VCaP (cell line): ENCODE data around the gene PCDH17.

Experiments
- H3K27ac ChIP-seq: fragments of 450-650 bp; 2 replicates; pipeline ENCODE4 v1.5.1; 2017
- TF ChIP-seq, protein P1 (sequence below): fragments of 450-650 bp; conservative IDR thresholded peaks from 2 replicates; pipeline ENCODE4 v1.5.1; 2017; ENCODE audit warnings: mild to moderate bottlenecking, moderate library complexity

PCDH17 gene

DNA sequence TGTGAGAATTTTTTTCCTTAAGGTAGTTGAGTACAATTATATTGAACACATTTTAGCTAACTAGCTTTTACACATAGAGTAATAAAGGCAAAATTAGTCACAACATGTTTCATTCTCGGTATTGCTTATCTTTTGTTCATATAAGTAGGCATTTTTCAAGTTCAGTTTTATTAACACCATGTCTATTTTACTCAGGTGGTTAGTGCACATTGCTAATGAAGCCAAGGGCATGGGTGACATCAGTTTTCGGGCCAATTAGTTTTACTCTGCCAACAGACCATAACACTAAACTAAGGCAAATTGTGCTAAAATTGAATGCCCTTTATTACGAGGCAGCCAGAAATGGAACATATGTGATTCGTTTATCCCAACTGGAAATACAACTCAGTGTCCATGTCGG, 19.6 kb upstream of the PCDH17 start:
- TF ChIP-seq, protein P1, sequence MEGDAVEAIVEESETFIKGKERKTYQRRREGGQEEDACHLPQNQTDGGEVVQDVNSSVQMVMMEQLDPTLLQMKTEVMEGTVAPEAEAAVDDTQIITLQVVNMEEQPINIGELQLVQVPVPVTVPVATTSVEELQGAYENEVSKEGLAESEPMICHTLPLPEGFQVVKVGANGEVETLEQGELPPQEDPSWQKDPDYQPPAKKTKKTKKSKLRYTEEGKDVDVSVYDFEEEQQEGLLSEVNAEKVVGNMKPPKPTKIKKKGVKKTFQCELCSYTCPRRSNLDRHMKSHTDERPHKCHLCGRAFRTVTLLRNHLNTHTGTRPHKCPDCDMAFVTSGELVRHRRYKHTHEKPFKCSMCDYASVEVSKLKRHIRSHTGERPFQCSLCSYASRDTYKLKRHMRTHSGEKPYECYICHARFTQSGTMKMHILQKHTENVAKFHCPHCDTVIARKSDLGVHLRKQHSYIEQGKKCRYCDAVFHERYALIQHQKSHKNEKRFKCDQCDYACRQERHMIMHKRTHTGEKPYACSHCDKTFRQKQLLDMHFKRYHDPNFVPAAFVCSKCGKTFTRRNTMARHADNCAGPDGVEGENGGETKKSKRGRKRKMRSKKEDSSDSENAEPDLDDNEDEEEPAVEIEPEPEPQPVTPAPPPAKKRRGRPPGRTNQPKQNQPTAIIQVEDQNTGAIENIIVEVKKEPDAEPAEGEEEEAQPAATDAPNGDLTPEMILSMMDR = no peak
- H3K27ac ChIP-seq = no peak overlapping the region

DNA sequence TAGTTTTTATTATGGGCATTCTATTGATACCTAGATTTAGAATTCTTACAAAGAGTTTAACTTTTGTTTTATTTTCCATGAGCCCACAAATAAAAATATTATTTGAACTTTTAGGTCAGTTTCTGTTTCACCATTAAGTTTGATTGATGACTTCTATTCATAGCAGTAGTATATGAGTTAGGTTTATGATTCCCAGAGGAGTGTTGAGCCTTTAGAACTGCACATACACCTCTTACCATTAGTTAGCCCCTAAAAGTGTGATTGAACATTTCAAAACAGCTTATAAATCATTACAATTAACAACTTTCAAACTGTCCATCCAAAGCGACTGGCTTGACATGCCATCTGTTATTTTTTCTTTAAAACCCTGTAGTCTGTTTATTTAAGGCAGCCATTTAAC, 19.0 kb upstream of the PCDH17 start:
- no peak overlapping the region for H3K27ac ChIP-seq
- TF ChIP-seq, protein P1 = no peak

DNA sequence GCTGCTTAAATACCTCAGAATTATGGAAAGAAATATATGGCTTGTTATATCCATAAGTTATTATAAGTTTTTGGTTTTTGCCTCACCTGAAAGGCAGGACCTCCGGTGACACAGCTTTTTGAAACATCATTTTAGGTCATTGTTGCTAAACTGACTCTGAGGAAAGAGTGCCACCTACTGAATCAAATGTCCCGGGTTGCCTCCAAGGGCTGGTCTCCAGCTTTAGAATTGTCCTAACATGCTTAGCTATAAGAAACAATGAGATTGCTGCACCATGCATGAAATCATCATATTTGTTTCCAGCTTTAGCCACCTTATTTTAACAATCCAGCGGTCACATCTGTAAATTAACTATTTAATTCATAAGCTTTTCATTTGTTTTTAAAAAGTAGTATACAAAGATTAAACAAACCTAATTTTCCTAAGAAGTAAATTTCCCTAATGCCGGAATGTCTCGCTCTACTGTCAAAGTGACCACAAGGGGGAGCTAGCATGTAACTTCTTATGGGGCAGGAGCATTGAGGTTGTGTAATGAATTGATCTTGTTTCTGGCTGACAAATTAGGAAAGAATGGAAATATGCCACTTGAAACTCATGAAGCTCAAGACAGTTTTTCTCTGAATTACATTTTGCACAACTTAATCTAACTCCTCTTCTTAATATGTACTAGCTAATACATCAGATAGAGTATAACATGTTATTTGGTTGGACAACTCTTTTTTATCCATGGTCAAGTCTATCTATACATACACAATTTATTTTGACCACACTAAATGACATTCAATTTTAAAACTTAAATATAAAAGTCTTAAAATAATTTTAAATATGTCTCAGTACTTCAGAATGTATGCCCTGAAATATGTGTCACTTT, 6.7 kb upstream of the PCDH17 start:
- no peak overlapping the region for H3K27ac ChIP-seq
- TF ChIP-seq, protein P1 = peak; percentile 89

DNA sequence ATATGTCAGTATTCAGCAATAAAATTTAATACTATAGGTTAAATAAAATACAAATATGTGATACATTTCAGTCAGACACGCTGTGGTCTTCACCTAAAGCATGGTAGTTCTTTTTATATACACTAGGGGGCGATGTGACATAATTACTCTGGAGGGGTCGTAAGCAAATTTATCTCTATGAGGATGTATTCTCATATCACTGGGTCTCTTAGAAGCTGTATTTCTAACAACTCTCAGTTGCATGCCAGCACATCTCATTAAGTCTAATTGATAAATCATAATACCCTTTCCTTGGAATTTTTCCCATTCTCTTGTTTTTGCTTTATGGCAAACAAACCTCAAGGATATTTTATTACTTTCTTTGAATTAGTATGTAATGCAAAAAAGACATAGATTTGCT, 3.9 kb upstream of the PCDH17 start:
- H3K27ac ChIP-seq = no peak overlapping the region
- TF ChIP-seq, protein P1 = peak; percentile 73

DNA sequence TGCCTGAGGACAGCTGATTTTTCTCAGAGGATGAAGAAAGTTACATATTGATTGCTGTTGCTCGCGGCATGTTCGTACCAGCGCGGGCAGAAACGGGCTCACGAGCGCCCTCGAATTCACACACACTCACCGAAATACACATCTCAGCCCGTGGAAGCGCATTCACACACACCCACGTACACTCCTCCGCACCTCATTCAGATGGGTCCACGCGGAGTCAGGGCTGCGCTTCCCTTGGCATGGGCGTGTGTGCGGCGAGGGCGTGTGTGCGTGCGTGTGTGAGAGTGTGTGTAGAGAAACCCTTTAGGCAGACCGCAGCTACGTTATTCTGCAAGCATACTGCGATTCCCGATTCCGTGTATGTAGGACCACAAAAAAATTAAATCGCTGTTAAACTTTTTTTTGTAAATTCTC, 2.1 kb upstream of the PCDH17 start:
- TF ChIP-seq, protein P1 = no peak
- no peak overlapping the region for H3K27ac ChIP-seq

DNA sequence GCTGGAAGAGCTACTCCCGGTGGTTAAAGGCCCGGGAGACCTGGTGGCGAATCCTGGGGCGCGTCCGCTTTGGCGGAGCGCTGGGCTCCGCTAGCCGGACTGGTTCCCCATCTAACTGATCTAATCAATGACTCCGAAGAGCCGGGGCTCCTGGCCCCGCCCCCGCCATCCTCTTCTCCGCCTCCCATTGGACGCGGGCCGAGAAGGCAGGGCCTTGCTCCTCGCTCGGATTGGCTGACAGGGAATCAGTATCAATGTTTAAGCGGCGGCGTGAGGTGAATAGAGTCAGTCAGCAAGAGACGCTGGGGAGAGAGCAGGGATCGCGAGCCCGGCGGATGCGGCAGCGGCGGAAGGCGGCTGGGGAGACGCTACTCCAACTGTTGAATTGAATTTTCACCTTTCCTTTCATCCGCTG, 1.7 kb upstream of the PCDH17 start:
- TF ChIP-seq, protein P1 = no peak
- no peak overlapping the region for H3K27ac ChIP-seq

DNA sequence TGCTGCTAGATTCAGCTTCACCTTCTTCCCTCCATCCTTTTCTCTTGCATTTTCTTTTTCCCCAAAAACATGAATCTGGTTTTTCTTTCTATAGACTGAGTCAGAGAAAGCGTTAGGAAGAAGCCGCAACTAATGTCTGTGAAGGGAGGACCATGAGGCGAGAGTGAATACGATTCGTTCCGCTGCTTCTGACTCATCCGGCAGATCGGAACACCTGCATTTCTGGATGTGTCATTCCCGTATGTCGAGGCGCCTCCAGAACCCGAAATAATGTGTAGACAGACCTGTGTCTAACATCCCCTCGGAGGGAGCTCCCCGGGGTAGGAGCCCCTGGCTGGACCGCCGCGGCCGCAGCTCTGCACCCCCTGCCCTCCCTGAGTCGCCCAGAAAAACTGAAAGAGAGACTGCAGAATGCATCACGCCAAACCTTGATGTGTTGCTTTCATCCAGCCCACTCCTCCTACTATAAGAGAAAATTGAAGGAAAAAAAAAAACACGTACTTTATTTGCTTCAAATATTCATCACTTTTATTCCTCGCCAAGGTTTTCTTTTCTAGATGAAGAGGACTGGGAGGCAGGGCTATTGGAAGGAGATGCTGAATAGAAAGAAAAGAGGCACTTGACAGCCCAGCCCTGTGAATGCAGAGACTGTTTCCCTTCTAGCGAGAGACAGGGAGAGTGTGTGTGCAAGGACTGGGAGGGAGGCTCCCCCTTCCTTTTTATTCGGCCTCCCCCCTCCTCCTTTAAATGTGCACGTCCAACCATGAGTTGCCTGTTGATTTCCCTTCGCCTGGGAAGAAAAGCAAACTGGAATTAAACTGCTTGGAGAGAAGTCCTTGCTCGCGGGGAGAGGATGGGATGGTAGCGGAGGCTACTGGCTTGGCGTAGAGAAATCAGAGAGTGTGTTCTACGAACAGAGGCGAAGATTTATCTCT, 616 bp upstream of the PCDH17 start:
- no peak overlapping the region for H3K27ac ChIP-seq
- TF ChIP-seq, protein P1 = no peak
